Adipocyte (in vitro differentiated cells): ENCODE data around the gene FAT2.

Experiments
- DNase-seq: peaks from one replicate; pipeline ENCODE4 v3.0.0-alpha.2; 2015; ENCODE audit warnings: low read depth
- H3K27me3 ChIP-seq: replicated peaks from 2 replicates; pipeline ENCODE4 v1.7.0; 2013; ENCODE audit warnings: mild to moderate bottlenecking, low read length, moderate library complexity; ENCODE audit not compliant: control insufficient read depth, insufficient read depth
- H3K36me3 ChIP-seq: 2 replicates; pipeline ENCODE4 v1.7.0; 2013; ENCODE audit warnings: low read length, mild to moderate bottlenecking, moderate library complexity; ENCODE audit not compliant: control insufficient read depth, insufficient read depth, severe bottlenecking
- H3K4me1 ChIP-seq: 2 replicates; pipeline ENCODE4 v1.7.0; 2013; ENCODE audit warnings: mild to moderate bottlenecking, low read length, moderate library complexity; ENCODE audit not compliant: control insufficient read depth, insufficient read depth
- H3K4me3 ChIP-seq: 2 replicates; pipeline ENCODE4 v1.7.0; 2013; ENCODE audit warnings: mild to moderate bottlenecking, low read length, moderate library complexity
- H3K9ac ChIP-seq: 2 replicates; pipeline ENCODE4 v1.7.0; 2013; ENCODE audit warnings: mild to moderate bottlenecking, low read length, moderate library complexity
- H3K9me3 ChIP-seq: 2 replicates; pipeline ENCODE4 v1.7.0; 2013; ENCODE audit warnings: mild to moderate bottlenecking, low read length, moderate library complexity; ENCODE audit not compliant: control insufficient read depth

Gene FAT2

DNA sequence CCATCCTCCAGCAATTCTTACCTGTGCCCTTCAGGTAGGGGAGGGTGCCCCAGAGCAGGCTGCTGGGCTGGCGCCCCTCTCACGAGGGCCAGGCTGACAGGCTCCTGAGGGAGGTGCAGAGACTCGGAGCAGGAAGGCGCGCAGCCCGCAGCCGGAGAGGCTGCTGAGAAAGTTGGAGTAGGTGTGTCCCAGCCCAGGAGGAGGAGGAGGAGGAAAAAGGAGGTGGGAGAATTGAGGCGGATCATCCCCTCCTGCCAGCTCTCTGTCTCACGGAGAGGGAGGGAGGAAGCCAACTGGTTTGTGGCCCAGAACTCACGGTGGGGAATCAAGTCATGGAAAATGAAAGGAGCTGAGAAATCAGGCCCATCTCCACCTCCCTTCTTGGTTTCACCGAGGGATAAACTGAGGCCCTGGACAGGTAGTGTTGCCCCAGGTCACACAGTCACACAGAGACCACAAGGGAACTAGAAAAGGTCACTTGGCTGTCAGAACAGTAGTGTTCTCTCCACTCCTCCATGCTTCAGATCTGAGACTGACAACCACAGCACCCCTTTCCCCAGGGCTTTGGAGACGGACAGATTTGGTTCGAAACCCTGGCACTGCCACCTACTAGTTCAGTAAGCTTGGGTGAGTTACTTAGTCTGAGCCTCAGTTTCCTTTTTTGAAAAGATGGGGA lies at the start of gene FAT2:
Gene FAT2, minus strand, starts transcription at position 188 of the 676 bp plus-strand sequence. CDS start 22,400 bp downstream, outside the sequence.
- Histone ChIP-seq H3K4me3 (no peak within 1 kb of the TSS), H3K4me1 (peaks cover 15% of the 10 kb centered on the region), H3K27me3 (peaks cover 12% of the 10 kb centered on the region), H3K36me3 (no peaks in the 10 kb centered on the region), H3K9ac (peak within 1 kb of the TSS; percentile 10), H3K9me3 (no peaks in the 10 kb centered on the region)
- DNase-seq = no peak

DNA sequence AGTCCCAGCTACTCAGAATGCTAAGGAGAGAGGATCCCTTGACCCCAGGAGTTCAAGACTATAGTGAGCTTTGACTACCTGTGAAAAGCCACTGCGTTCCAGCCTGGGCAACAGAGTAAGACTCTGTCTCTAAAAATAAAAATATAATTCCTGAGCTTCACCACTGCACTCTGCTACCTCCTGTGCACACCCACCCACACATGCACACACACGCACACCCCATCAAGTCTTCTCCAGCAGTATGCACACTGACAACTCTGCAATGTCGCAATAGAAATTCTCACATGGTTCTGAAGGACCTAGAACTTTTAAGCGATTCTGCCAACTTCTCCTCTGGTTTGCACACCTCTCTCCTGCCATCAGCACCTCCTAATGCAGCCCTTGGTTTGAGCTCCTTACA lies 47.5 kb upstream of the FAT2 start:
- no peak for DNase-seq
- H3K9ac ChIP-seq = no peak overlapping the region
- peaks cover 41% of the 10 kb centered on the region for H3K27me3 ChIP-seq
- H3K4me3 ChIP-seq = no peak overlapping the region
- no peaks in the 10 kb centered on the region for H3K9me3 ChIP-seq
- no peaks in the 10 kb centered on the region for H3K36me3 ChIP-seq
- no peaks in the 10 kb centered on the region for H3K4me1 ChIP-seq

DNA sequence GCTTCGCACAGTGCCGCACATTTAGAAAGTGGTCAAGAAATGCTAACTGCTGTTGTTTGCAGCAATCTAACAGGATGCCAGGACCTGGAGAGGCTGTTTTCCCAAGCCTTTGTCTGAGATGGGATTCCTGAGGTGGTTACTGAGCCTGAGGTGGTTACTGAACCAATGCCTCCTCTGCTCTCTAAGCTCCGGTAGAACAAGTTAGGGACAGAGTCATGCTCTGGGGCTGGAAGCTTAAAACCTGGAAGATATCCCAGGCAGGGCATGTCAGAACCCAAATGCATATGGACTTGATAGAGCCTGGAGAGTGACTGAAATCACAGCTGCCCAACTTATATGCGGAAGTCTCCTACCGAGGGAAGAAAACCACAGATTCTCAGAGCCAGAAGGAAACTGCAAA lies 46.5 kb upstream of the FAT2 start:
- peak; percentile 16 for DNase-seq
- H3K27me3 ChIP-seq = peaks cover 43% of the 10 kb centered on the region
- H3K9ac ChIP-seq = no peak overlapping the region
- no peak overlapping the region for H3K4me3 ChIP-seq
- H3K36me3 ChIP-seq = no peaks in the 10 kb centered on the region
- H3K4me1 ChIP-seq = no peaks in the 10 kb centered on the region
- no peaks in the 10 kb centered on the region for H3K9me3 ChIP-seq

- peaks cover 34% of the 10 kb centered on the region for H3K27me3 ChIP-seq
Measured at GRCh38 chr5:151633892-151634291, 42.8 kb upstream of the FAT2 start.

GRCh38 chr5:151632941-151633340 lies 41.8 kb upstream of the FAT2 start:
- no peak for DNase-seq
- Histone ChIP-seq H3K9ac (no peak overlapping the region), H3K36me3 (no peaks in the 10 kb centered on the region), H3K4me3 (no peak overlapping the region), H3K4me1 (peaks cover 12% of the 10 kb centered on the region), H3K27me3 (peaks cover 25% of the 10 kb centered on the region), H3K9me3 (no peaks in the 10 kb centered on the region)

More at GRCh38 chr5:151633892-151634291, 42.8 kb upstream of the FAT2 start:
- H3K9me3 ChIP-seq = no peaks in the 10 kb centered on the region
- H3K9ac ChIP-seq = no peak overlapping the region
- no peaks in the 10 kb centered on the region for H3K36me3 ChIP-seq
- no peak for DNase-seq
- H3K4me1 ChIP-seq = peaks cover 4% of the 10 kb centered on the region
- no peak overlapping the region for H3K4me3 ChIP-seq

DNA sequence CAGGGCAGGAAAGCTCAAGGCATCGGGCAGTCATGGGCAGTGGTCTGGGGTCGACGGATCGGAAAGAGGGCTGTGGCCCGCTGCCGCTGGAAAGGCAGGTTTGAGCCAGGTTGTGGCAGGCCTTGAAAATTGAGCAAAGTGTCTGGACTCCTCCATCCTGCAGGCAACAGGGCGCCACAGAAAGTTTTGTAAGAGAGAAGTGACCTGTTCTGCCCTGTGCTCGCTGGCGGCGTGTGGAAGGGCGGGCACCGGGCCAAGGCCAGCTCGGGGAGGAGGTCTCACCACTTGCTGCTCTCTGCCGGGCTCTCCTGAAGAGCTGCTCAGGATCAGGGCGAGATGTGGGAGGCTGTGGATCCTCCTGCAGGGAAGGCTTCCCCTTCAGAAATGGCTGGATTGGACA lies 41.4 kb upstream of the FAT2 start:
- Histone ChIP-seq H3K27me3 (peaks cover 21% of the 10 kb centered on the region), H3K36me3 (no peaks in the 10 kb centered on the region), H3K4me1 (peaks cover 16% of the 10 kb centered on the region), H3K9me3 (no peaks in the 10 kb centered on the region), H3K9ac (no peak overlapping the region), H3K4me3 (no peak overlapping the region)
- DNase-seq = no peak

- no peaks in the 10 kb centered on the region for H3K36me3 ChIP-seq
- no peak for DNase-seq
Measured at GRCh38 chr5:151631941-151632340, 40.8 kb upstream of the FAT2 start.

DNA sequence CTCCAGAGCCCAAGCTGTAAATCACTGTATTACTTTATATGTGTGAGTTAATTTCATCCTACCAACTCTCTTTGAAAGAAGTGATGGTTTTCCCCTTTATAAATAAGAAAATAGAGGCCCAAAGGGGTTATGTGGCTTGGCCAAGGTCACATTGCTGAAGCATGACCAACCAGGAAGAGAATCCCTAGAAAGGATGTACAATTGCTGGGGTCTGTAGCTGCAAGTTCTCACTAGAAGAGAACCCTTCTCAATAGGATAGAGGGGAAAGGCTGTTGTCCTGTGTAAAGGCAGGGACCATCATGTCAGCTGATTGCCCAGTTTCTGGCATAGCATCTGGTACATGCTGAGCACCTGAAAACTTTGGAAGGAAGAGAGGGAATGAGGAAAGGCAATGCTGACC lies 39.0 kb upstream of the FAT2 start:
- Histone ChIP-seq H3K9ac (no peak overlapping the region), H3K27me3 (peaks cover 10% of the 10 kb centered on the region), H3K4me3 (no peak overlapping the region), H3K4me1 (peaks cover 20% of the 10 kb centered on the region), H3K36me3 (no peaks in the 10 kb centered on the region), H3K9me3 (no peaks in the 10 kb centered on the region)
- no peak for DNase-seq

More at GRCh38 chr5:151631941-151632340, 40.8 kb upstream of the FAT2 start:
- Histone ChIP-seq H3K4me3 (no peak overlapping the region), H3K27me3 (peaks cover 17% of the 10 kb centered on the region), H3K9ac (no peak overlapping the region), H3K9me3 (no peaks in the 10 kb centered on the region), H3K4me1 (peaks cover 17% of the 10 kb centered on the region)

DNA sequence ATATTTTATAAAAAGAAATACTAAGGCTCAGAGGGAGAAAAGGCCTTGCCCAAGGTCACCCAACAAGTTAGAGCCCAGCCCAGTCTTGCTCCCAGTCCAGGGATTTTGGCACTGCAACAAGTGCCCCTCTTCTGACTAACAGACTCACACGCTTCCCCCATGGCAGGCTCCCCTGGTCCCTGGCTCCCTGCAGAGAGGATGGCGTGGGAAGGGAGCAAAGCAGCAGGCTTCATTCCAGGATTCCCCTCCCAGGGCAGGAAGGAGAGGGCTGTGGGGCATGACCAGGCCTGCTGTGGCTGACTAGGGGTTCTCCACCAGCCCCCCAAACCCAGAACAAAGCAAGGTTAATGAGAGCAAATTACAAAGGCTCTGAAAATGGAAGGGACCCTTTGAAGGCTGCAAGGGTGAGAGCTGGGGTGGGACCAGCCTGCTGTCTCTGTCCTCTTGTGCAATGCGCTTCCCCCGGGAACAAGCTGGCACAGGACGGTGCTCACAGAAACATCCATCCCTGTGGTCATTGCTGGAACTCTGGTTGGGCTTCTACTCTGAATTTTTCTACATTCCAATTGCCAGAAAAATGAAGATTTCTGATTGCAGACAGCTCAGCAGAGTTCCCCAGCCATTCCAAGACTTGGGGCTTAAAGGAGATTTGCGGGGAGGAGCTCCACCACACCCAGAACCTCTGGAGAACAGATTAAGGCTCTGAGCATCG lies 37.1 kb upstream of the FAT2 start:
- Histone ChIP-seq H3K4me3 (no peak overlapping the region), H3K9me3 (no peaks in the 10 kb centered on the region), H3K36me3 (no peaks in the 10 kb centered on the region), H3K27me3 (peaks cover under 1% of the 10 kb centered on the region), H3K9ac (no peak overlapping the region), H3K4me1 (peaks cover 36% of the 10 kb centered on the region)
- DNase-seq = peak; percentile 75

DNA sequence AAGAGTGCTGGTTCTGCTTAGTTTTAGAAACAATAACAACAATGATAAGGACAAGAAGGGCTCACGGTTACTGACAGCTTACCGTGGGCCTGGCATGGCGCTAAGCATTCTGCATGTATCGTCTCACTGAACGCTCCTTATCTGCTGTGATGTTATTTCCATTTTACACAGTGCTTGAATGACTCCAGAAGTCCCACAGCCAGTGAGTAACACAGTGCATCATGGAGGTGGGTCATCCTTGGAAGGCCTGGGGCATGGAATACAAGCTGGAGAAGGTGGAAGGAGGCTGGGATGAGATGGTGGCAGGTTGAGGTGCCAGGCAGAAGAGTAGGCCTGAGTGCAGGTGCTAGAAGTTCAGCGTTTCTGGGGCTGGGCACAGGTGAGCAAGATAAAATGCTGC lies 36.5 kb upstream of the FAT2 start:
- Histone ChIP-seq H3K4me1 (peaks cover 41% of the 10 kb centered on the region), H3K36me3 (no peaks in the 10 kb centered on the region), H3K4me3 (no peak overlapping the region), H3K9ac (no peak overlapping the region), H3K9me3 (no peaks in the 10 kb centered on the region), H3K27me3 (no peaks in the 10 kb centered on the region)
- no peak for DNase-seq

DNA sequence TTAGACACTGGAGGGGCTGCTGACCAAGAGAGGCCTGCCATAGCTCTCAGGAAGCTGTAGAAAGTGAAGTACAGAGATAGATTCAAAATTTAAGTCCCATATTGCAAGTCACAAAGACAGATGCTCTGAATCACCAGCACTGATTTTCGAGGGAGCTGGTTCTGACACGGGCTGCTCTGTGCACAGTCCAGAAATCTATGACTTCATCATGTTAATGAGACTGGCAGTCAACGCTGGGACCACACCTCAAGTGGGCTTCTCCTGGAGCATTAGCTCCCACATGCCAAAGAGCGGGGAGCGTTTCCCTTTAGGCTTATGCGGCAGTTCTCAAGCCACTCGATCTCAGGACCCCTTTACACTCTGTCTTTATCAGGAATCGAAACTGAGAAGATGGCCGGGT lies 34.2 kb upstream of the FAT2 start:
- no peaks in the 10 kb centered on the region for H3K9me3 ChIP-seq
- H3K4me3 ChIP-seq = no peak overlapping the region
- H3K36me3 ChIP-seq = no peaks in the 10 kb centered on the region
- peaks cover 10% of the 10 kb centered on the region for H3K27me3 ChIP-seq
- H3K9ac ChIP-seq = no peak overlapping the region
- DNase-seq = no peak
- H3K4me1 ChIP-seq = peaks cover 47% of the 10 kb centered on the region
